Measurements from ENCODE around the gene PRKAA2.

The PRKAA2 gene

DNA sequence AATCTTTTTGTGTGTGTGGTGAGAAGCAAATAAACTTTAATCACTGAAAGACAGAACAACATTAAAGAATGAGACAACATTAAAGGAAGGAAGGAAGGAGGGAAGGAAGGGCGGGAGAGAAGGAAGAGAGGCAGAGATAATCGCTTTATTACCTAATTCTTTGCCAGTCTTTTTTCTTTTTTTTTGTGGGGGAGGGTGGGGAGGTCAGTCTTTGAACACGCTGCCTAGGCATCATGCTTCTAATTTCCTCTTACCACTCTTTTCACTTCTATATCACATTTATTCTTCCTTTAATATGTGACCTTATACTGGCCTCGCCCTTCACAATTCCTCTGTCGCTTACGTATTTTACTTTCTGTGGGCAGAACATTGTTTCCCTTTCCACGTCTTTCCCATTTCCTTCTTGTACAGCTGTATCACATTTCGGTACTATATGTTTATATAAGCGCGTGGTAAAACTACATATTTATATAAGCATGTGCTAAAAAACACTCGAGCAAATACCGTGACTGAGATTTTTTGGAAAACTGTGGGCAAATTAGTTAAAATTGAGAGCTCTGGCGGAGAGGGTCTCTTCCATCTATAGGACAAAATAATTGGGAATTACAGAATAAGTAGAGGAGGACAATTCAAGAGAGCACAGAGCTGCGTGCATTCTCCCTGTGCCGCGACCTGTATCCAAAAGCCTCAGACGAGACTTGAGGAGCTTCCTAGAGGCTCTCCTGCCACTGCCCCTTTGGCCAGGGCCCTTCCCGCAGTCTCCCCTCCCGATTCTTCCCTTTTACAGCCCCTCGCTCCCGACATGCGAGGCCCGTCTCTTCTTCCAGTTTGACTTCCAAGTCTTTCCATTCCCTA lies 823 bp upstream of the PRKAA2 start:
- H3K4me3 ChIP-seq (replicated peaks; ENCODE audit: low read depth, low read length): peak overlapping the region; percentile 62
- DNase-seq (ENCODE audit: extremely low read depth, low read depth): no peak
- TF ChIP-seq, protein P1, sequence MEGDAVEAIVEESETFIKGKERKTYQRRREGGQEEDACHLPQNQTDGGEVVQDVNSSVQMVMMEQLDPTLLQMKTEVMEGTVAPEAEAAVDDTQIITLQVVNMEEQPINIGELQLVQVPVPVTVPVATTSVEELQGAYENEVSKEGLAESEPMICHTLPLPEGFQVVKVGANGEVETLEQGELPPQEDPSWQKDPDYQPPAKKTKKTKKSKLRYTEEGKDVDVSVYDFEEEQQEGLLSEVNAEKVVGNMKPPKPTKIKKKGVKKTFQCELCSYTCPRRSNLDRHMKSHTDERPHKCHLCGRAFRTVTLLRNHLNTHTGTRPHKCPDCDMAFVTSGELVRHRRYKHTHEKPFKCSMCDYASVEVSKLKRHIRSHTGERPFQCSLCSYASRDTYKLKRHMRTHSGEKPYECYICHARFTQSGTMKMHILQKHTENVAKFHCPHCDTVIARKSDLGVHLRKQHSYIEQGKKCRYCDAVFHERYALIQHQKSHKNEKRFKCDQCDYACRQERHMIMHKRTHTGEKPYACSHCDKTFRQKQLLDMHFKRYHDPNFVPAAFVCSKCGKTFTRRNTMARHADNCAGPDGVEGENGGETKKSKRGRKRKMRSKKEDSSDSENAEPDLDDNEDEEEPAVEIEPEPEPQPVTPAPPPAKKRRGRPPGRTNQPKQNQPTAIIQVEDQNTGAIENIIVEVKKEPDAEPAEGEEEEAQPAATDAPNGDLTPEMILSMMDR (IDR thresholded peaks at IDR 0.05; ENCODE audit: low read depth, low read length, missing control alignments): no peak

DNA sequence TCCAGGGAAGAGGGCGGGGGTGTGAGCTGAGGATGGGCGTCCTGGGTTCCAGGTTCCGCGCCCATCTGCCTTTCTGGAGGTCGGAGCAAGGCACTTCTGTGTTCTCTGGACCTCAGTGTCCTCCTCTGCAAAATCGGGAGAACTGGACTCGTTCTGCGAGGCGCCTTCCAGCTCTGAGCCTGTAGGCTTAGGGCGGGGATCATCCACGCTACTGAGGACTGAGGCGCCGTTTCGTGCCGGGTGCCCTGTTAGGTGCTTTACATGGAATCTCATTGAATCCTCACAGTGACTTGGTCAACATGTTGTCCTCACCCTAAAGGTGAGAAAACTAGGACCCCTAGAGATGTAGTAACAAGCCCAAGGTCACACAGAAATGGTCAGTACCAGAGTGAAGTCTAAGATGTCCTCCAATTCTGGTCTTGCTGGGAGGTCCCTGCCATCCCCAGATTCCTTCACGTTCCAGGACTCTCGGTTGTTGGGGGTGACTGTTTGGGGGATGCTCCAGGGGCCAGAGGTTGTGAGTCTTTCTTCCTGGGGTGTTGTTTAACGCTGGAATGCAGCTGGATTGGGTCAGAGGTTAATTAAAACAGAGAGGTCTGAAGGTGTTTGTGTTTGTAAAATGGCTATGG lies 677 bp downstream of the PRKAA2 start:
- TF ChIP-seq, protein P1 (IDR thresholded peaks at IDR 0.05; ENCODE audit: low read depth, low read length, missing control alignments): no peak
- peak overlapping the region; percentile 62 for H3K4me3 ChIP-seq (replicated peaks; ENCODE audit: low read depth, low read length)
- DNase-seq (ENCODE audit: extremely low read depth, low read depth): no peak

DNA sequence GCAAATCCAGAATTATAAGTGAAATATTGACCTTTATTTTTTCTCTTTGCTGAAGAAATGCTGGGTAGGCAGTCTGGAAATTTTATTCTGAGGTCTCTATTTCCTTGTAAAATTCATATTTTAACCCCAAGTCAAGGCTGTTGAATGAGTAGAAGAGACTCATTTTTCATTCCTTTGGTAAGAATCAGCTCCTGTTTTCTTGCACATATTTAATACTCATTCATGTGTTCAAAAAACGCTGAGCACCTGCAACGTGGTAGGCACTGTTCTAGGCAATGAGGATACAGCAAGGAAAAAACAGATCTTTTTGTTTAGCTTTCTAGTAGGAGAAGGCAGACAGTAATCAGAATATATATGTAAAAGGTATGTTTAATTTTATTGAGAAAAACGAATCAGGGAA lies 1.5 kb downstream of the PRKAA2 start:
- DNase-seq (ENCODE audit: extremely low read depth, low read depth): no peak
- TF ChIP-seq, protein P1 (IDR thresholded peaks at IDR 0.05; ENCODE audit: low read depth, low read length, missing control alignments): no peak
- H3K4me3 ChIP-seq (replicated peaks; ENCODE audit: low read depth, low read length): no peak overlapping the region

DNA sequence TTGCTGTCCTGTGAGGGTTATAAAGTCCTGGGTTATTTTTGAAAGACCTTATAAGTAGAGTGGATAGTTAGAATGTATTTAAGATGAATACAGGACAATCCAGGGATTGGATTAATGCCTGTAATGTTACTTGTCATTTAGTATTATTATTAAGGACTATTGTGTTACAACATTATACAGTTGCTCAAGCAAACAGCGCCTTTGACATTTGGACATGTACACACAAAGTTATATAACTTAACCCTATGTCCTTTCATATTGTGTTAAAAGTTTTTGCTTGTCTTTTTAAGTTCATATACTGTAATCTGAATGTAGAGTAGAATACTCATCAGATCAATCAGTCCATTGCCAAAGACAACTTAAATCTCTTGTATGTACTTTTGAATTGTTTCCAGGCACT lies 2.0 kb downstream of the PRKAA2 start:
- DNase-seq (ENCODE audit: extremely low read depth, low read depth): no peak
- H3K4me3 ChIP-seq (replicated peaks; ENCODE audit: low read depth, low read length): no peak overlapping the region
- TF ChIP-seq, protein P1 (IDR thresholded peaks at IDR 0.05; ENCODE audit: low read depth, low read length, missing control alignments): no peak

DNA sequence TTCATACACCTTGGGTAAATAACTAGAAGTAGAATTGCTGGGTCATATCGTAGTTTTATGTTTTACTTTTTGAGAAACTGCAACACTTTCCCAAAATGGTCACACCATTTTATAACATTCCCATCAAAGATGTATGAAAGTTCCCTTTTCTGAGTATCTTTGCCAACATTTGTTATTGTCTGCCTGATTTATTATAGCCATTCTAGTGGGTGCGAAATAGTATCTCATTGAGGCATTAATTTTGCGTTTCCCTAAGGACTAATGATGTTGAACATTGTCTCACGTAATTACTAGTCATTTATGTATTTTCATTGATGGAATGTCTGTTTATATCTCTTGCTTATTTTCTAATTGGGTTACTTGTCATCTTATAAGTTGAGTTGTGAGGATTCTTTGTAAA lies 3.4 kb downstream of the PRKAA2 start:
- H3K4me3 ChIP-seq (replicated peaks; ENCODE audit: low read depth, low read length): no peak overlapping the region
- TF ChIP-seq, protein P1 (IDR thresholded peaks at IDR 0.05; ENCODE audit: low read depth, low read length, missing control alignments): no peak
- no peak for DNase-seq (ENCODE audit: extremely low read depth, low read depth)

DNA sequence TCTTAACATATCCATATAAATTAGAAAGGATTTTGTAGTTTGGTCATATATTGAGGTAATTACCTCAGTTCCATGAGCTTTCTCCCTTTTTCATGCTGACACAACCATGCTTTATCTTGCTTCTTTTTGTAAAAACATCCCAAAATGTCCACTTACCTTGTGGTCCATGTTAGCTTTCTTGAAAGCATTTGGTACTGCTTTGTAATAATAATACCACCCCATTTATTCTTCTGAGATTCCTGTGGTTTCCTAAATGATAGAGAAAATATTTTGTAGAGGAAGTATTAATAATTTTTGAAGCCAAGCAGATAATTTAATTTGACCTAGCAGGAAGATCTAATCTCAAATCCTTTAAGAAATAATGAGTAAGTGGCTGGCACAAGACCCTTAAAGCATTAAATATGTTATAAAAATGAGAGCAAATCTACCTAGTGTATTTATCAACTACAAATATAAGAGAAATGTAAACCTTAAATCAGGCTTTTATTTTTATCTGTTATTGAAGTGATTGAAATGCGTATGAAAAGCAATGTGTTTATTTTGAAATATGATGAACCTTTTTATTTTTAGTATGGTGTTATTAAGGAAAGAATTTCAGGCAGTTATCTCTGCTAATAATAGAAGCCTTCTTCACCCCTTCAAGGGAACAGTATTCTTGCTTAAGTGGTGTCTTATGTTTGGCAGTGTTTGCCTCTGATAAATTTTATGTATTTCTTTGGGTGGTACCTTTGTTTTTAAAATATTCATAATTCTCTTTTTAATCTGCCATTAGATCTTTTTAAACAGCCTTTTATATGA lies 9.2 kb downstream of the PRKAA2 start:
- TF ChIP-seq, protein P1 (IDR thresholded peaks at IDR 0.05; ENCODE audit: low read depth, low read length, missing control alignments): no peak
- no peak overlapping the region for H3K4me3 ChIP-seq (replicated peaks; ENCODE audit: low read depth, low read length)
- no peak for DNase-seq (ENCODE audit: extremely low read depth, low read depth)
